Stimulated activated naive B cell treated with anti-CD40 and anti-IgM and Interleukin-4, amounts not matched to agents 10 μg/mL and 1 μg/mL and 100 μg/mL, for 72 hours (primary cell): ENCODE measurements around the gene FAM83F.

Experiments
- ATAC-seq, 2 donors: fragments of 150-1000 bp; cut with Tn5 transposase; replicated peaks; 2 replicates each; pipeline ENCODE4 v1.10.0; 2021; ENCODE audit warnings: moderate library complexity in 1 of 2
- DNase-seq: peaks from one replicate; pipeline ENCODE4 v3.0.0; 2021
- H3K27ac Mint-ChIP-seq: one replicate; pipeline ENCODE4 v1.8.0; 2022; ENCODE audit warnings: mild to moderate bottlenecking, mixed read lengths
- H3K27me3 Mint-ChIP-seq, 2 donors: one replicate each; pipeline ENCODE4 v1.8.0; 2022; ENCODE audit warnings: mixed read lengths in 2 of 2
- H3K36me3 Mint-ChIP-seq, 2 donors: one replicate each; pipeline ENCODE4 v1.8.0; 2022; ENCODE audit warnings: mixed read lengths in 2 of 2, mild to moderate bottlenecking in 1 of 2
- H3K4me1 Mint-ChIP-seq, 2 donors: one replicate each; pipeline ENCODE4 v1.8.0; 2022; ENCODE audit warnings: mixed read lengths in 2 of 2, mild to moderate bottlenecking in 1 of 2
- H3K4me3 Mint-ChIP-seq, 2 donors: one replicate each; pipeline ENCODE4 v1.8.0; 2022; ENCODE audit warnings: mild to moderate bottlenecking in 2 of 2, mixed read lengths in 2 of 2, moderate library complexity in 1 of 2
- H3K9me3 Mint-ChIP-seq, 2 donors: one replicate each; pipeline ENCODE4 v1.8.0; 2022; ENCODE audit warnings: mixed read lengths in 2 of 2, mild to moderate bottlenecking in 1 of 2

FAM83F gene

DNA sequence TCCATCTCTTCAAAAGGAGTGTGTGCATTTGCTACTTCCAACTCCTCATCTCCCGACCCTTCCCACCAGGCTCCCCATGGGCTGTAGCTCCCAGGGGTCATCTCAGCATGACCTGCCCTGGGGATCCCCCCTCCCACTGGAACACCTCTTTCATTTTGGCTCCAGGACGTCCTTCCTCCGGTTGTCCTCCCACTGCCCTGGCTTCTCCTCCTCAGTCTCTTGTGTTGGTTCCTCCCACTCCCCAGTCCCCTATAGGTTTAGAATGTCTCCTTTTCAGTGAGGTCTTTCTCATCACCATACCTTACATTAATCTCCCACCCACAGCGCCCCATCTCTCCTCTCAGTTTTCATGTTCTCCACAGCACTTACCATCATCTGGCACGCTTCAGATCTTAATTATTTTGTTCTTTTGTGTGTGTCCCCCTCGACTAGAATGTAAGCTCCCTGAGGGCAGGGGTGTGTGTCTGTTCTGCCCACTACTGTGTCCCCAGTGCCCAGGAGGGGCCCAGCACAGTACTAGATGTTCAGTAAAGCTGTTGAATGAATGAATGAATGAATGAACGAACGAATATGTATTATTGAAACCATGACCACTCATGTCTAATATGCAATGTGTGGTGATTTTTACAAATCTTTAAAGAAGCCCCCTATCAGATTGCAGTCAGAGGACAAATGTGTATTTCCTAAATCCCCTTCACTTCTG is 36.6 kb upstream of the FAM83F start:
- peaks cover 6 to 28% of the 10 kb centered on the region in 2 donors for H3K36me3 Mint-ChIP-seq
- no peak for DNase-seq
- no peak for ATAC-seq
- H3K27ac Mint-ChIP-seq = no peak overlapping the region
- peak overlapping the region; percentile 51 to 59 for H3K4me3 Mint-ChIP-seq
- H3K4me1 Mint-ChIP-seq = peaks cover 55 to 79% of the 10 kb centered on the region in 2 donors
- H3K9me3 Mint-ChIP-seq = no peaks in the 10 kb centered on the region
- H3K27me3 Mint-ChIP-seq = peaks cover 2 to 7% of the 10 kb centered on the region in 2 donors

DNA sequence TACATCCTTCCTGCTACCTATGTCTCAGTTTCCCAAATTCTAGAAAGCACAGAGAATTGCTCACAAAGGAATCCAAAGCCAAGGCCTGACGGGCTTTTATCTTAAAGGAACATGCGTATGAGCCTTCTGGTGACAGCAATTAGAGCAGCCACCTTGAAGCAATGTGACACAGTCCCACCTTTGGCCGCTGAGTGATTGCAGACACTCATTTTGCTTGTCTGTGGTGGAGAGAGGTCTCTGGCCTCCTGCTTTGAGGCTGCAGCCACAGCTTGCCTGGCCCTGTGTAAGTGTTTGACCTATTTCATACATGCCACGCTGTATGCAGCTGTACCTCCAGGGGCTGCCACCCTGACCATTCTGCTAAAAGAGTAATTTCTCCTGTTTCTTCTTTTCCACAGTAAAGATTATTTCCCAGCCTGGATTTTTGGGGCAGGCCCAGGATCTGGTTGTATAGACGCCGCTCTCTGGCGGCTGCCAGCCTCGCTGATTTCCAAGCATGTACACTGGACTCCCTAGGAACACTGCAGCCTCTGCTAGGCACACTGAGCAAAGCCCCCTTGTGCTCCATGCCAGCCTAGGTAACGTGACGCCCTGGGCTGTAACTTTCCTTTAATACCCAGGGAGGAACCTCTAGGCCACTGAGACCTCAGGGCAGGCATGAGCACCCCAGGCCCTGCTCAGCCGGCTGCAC is 35.7 kb upstream of the FAM83F start:
- DNase-seq (no peak), ATAC-seq (no peak)
- peaks cover 12 to 30% of the 10 kb centered on the region in 2 donors for H3K36me3 Mint-ChIP-seq
- peak overlapping the region; percentile 28 for H3K27ac Mint-ChIP-seq
- H3K27me3 Mint-ChIP-seq = peaks cover 0 to 7% of the 10 kb centered on the region in 2 donors
- H3K4me1 Mint-ChIP-seq = peaks cover 50 to 78% of the 10 kb centered on the region in 2 donors
- no peaks in the 10 kb centered on the region for H3K9me3 Mint-ChIP-seq
- no peak overlapping the region for H3K4me3 Mint-ChIP-seq

DNA sequence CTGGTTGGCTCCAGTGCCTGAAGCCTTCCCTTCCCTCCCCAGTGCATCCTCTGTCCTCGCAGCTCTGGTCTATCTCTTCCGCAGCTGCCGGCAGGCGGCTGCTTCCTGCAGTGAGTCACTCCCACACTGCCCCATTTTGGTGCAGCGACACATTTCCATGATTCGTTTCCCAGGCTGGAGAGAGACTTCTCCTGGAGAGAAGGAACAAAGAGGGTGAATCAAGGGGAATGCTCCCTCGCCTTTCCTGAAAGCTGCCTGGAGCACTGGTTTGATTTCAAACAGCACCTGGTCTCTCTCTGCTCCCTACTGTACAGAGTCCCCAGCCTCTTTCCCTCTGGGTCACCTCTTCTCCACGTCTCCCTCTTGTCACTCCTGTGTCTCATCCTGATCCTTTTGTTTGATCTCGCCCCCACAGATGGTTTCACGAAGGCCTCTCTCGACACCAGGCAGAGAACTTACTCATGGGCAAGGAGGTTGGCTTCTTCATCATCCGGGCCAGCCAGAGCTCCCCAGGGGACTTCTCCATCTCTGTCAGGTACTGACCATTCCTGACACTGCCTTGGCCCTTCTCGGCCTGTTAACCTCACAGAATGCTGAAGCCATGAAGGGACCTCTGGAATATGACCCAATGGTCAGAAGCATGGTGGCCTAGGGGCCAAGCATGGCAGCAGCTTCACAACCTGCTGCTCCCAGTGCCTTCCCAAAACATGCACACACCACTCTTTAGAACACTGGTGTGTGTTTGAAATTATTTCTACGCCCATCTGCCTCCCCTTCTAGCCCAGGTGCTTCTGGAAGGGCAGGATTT is 34.9 kb upstream of the FAM83F start, which contains the start of gene TMA7B:
Gene TMA7B (plus strand): TSS at position 758 of the 808 bp plus-strand sequence. CDS start 3,978 bp downstream, outside the sequence.
- H3K9me3 Mint-ChIP-seq = no peaks in the 10 kb centered on the region
- H3K27me3 Mint-ChIP-seq = peaks cover 0 to 7% of the 10 kb centered on the region in 2 donors
- H3K4me1 Mint-ChIP-seq = peaks cover 53 to 79% of the 10 kb centered on the region in 2 donors
- ATAC-seq = peak in 1 of 2 donors; percentile 20
- peak within 1 kb of the TSS; percentile 17 for H3K4me3 Mint-ChIP-seq
- DNase-seq = no peak
- peak within 1 kb of the TSS; percentile 28 for H3K27ac Mint-ChIP-seq
- peaks cover 18 to 31% of the 10 kb centered on the region in 2 donors for H3K36me3 Mint-ChIP-seq

DNA sequence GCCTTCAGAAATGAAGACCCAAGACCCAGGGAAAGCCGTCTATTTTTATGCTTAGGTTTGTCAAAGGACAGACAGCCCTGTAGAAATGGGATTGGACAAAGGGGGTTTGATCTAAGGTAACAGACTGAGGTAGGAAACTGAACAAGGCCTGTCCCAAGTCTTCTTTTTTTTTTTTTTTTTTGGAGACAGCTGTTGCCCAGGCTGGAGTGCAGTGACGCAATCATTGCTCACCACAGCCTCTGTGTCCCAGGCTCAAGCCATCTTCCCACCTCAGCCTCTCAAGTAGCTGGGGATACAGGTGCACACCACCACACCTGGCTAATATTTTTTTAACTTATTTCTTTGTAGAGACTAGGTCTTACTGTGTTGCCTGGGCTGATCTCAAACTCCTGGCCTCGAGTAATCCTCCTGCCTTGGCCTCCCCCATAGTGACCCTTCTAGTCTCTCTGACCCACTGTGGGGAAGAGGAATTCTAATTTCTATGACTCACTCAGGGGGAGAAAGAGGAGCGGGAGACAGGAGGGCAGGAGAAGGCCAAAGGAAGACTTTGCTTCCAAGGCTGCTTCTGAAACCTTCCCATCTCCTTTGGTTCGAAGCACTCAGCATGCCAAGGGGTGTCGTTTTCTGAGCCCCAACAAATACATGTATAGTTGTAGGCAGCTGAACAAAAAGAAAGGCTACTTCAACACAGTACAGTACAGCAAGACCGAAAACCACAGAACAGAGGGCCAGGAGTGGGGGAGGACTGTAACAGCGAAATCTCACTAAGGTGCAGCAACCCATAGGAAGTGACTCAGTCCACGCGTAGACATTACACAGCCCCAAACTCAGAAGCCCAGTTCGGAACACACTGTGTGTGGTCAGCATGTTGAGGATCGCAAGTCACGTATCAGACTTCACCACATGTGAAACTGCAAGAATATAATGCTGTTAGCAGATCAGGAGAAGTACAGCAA is 33.7 kb upstream of the FAM83F start:
- peaks cover 23 to 35% of the 10 kb centered on the region in 2 donors for H3K36me3 Mint-ChIP-seq
- ATAC-seq = peak; percentile 87
- H3K4me3 Mint-ChIP-seq = peak overlapping the region; percentile 17

DNA sequence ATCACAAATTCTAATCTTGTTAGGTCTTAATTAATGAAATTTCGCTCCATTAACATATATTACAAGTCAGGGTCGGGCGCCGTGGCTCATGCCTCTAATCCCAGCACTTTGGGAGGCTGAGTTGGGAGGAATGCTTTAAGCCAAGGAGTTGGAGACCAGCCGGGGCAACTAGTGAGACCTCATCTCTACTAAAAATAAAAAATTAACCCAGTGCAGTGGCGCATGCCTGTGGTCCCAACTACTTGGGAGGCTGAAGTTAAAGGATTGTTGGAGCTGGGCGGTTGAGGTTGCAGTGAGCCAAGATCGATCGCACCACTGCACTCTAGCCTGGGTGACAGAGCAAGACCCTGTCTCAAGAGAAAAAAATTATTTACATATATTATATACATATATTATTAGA is 32.7 kb upstream of the FAM83F start:
- no peak for DNase-seq
- no peak overlapping the region for H3K27ac Mint-ChIP-seq
- H3K27me3 Mint-ChIP-seq = peaks cover 0 to 7% of the 10 kb centered on the region in 2 donors
- H3K4me1 Mint-ChIP-seq = peaks cover 45 to 60% of the 10 kb centered on the region in 2 donors
- H3K4me3 Mint-ChIP-seq = no peak overlapping the region
- peaks cover 27 to 31% of the 10 kb centered on the region in 2 donors for H3K36me3 Mint-ChIP-seq
- no peak for ATAC-seq
- no peaks in the 10 kb centered on the region for H3K9me3 Mint-ChIP-seq

More for the DNA sequence above, 33.7 kb upstream of the FAM83F start:
- Mint-ChIP-seq H3K9me3 (no peaks in the 10 kb centered on the region), H3K27me3 (peaks cover 0 to 7% of the 10 kb centered on the region in 2 donors), H3K27ac (no peak overlapping the region), H3K4me1 (peaks cover 49 to 67% of the 10 kb centered on the region in 2 donors)
- peak; percentile 68 for DNase-seq

DNA sequence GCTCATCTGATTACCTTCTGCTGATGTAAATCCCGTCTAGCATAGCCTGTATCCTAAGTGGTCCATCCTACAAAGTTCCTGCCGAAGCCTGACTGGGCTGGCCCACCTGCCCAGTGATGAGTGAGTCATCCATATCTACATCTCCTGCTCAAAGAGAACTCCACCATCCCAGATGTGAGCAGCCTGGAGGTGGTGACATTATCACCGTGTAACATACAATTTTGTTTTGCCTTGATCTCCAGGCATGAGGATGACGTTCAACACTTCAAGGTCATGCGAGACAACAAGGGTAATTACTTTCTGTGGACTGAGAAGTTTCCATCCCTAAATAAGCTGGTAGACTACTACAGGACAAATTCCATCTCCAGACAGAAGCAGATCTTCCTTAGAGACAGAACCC is 29.0 kb upstream of the FAM83F start:
- Mint-ChIP-seq H3K27me3 (peaks cover 0 to 8% of the 10 kb centered on the region in 2 donors), H3K4me1 (peaks cover 11 to 24% of the 10 kb centered on the region in 2 donors), H3K36me3 (peaks cover 32 to 36% of the 10 kb centered on the region in 2 donors), H3K9me3 (no peaks in the 10 kb centered on the region), H3K27ac (no peak overlapping the region), H3K4me3 (no peak overlapping the region)
- ATAC-seq (no peak), DNase-seq (no peak)

DNA sequence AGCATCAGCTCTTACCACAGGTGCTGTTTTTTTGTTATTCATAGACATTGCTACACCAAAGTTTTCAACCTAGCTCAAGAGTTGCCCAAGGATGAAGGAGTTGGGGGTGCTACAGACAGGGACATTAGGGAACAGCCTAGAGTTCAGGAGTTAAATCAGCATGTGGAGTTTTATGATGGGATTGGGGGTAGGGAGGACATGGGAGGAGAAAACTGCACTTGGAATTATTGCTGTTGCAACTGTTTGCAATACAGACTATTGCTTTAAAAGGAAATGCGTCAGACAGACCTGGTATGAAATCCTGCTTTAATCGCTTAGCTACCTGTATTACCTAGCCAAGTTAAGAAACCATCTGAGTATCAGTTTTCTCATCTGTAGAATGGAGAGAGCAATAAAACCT is 28.3 kb upstream of the FAM83F start:
- DNase-seq (no peak), ATAC-seq (no peak)
- no peak overlapping the region for H3K27ac Mint-ChIP-seq
- H3K4me1 Mint-ChIP-seq = peaks cover 6 to 16% of the 10 kb centered on the region in 2 donors
- no peak overlapping the region for H3K4me3 Mint-ChIP-seq
- no peaks in the 10 kb centered on the region for H3K9me3 Mint-ChIP-seq
- peaks cover 32 to 36% of the 10 kb centered on the region in 2 donors for H3K36me3 Mint-ChIP-seq
- peaks cover 0 to 8% of the 10 kb centered on the region in 2 donors for H3K27me3 Mint-ChIP-seq

DNA sequence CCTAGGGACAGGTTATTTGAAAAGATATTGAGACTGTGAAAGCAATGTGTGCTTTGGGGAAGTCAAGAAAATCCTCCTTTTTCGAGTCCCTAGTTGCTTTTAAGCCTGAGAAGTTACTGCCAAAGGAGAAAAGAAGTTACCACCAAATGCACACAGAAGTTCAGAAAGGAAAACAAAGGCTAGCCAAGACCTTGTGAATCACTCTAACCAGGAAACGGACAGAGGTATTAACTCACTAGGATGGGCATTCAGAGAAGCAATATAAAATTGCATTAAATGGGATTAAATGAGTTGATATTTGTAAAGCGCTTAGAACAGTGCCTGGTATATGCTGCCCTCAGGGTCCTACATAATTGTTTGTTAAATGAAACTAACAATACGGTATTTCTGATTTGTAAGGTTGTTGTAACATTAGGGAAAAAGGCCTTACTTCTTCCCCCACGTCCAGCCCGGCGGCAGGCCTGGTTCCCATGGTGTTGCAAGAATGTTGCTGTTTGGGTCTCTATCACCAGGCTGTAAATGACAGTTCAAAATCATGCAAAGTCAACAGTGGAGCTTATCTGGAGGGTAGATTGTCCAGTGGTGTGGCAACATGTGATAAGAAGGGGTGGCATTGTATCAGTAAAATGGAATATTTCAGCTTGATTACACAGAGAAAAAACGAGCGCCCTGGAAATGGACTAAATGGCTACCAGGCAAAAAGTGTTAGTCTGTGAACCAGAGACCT is 27.5 kb upstream of the FAM83F start:
- DNase-seq = no peak
- no peaks in the 10 kb centered on the region for H3K9me3 Mint-ChIP-seq
- peaks cover 4 to 10% of the 10 kb centered on the region in 2 donors for H3K4me1 Mint-ChIP-seq
- no peak overlapping the region for H3K27ac Mint-ChIP-seq
- ATAC-seq = no peak
- no peak overlapping the region for H3K4me3 Mint-ChIP-seq
- H3K27me3 Mint-ChIP-seq = peaks cover 0 to 8% of the 10 kb centered on the region in 2 donors
- peaks cover 36 to 41% of the 10 kb centered on the region in 2 donors for H3K36me3 Mint-ChIP-seq

DNA sequence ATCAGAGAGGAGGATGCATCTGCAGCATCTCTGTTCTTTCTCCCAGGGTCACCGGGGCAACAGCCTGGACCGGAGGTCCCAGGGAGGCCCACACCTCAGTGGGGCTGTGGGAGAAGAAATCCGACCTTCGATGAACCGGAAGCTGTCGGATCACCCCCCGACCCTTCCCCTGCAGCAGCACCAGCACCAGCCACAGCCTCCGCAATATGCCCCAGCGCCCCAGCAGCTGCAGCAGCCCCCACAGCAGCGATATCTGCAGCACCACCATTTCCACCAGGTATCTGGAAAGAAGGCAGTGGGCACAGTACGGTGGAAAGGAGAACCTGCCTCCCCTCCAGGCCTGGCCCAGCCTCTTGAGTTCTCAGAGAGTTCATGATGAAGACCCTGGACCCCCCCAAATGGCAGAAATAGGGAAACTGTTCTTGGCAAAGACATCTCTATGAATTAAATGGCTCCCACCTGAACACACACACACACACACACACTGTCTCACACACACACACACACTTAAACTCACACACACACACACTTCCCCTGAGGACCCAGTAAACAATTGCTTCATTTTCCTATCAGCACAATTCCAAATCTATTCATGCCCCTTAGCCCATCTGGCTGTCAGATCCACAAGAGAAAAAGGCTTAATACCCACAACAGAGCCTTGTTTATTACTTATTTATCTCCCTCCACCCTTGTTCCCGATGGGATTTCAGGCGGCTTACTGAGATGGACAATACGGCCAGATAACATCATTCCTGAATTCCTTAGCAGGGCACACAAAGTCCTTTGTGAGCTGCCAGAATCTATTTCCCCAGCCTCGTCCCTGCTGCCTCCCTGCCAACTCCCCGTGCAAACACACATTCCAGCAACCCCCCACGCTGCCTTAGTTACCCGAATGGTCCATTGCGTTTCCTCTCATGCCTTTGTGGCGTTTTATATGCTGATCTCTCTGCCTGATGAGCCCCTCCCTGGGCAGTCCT is 26.5 kb upstream of the FAM83F start:
- ATAC-seq (no peak), DNase-seq (no peak)
- Mint-ChIP-seq H3K27me3 (peaks cover 0 to 8% of the 10 kb centered on the region in 2 donors), H3K9me3 (no peaks in the 10 kb centered on the region), H3K4me3 (no peak overlapping the region), H3K27ac (no peak overlapping the region), H3K36me3 (peaks cover 34 to 41% of the 10 kb centered on the region in 2 donors), H3K4me1 (peaks cover 4 to 10% of the 10 kb centered on the region in 2 donors)

DNA sequence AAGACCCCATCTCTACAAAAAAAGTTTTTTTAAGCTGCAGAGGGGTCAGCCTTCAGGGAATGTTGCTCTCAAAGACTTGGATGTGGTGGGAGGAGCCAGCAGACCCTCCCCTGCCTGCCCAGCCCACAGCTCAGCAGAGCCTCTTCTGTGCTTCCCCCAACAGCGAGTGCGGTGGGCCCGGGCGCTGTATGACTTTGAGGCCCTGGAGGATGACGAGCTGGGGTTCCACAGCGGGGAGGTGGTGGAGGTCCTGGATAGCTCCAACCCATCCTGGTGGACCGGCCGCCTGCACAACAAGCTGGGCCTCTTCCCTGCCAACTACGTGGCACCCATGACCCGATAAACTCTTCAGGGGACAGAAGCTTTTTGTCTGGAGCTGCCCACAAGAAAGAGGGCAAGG is 24.0 kb upstream of the FAM83F start:
- Mint-ChIP-seq H3K9me3 (peaks cover 0 to 1% of the 10 kb centered on the region in 2 donors), H3K27ac (no peak overlapping the region), H3K36me3 (peaks cover 26 to 27% of the 10 kb centered on the region in 2 donors), H3K27me3 (peaks cover 0 to 8% of the 10 kb centered on the region in 2 donors), H3K4me3 (no peak overlapping the region), H3K4me1 (no peaks in the 10 kb centered on the region)
- DNase-seq = no peak
- no peak for ATAC-seq

DNA sequence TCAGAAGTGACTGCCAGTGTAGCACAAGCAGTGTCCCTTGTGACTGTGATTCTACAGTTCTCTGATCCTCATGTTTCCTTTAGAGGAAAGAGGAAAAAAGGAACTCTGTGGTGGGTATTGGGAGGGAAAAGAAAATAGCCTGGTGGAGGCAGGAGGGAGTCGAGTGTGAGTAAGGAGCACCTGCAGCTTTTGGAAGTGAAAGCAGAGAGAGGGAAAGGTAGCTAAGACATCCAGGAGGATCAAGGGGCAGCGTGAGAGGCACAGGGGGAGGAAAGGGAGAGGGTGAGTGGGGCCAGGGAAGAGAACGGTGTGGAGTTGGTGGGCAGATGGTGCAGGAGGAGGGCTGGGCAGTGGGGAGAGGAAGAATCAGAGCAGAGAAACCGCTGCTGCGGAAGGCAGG is 22.1 kb upstream of the FAM83F start:
- no peak for ATAC-seq
- Mint-ChIP-seq H3K4me1 (no peaks in the 10 kb centered on the region), H3K36me3 (peaks cover 21 to 24% of the 10 kb centered on the region in 2 donors), H3K9me3 (peaks cover 0 to 1% of the 10 kb centered on the region in 2 donors), H3K27ac (no peak overlapping the region), H3K27me3 (peaks cover 0 to 8% of the 10 kb centered on the region in 2 donors), H3K4me3 (no peak overlapping the region)
- DNase-seq = no peak

DNA sequence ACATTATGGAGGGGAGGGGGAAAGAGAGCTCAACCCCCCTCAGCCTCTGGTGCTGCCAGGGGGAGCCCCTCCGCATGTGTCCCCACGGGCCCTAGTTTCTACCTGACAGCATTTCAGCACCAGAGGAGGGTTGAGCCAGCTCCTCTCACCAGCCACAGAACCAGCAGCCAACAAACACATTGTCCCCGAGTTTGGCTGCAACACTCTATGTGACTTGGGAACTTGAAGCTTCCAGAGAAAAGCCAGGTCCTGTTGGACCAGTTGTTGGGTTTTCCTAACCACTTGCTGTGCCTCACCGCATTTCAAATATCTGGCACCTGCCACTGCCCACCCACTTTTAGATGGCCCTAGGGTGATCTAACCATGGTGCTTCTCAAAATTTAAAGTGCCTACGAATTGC is 21.1 kb upstream of the FAM83F start:
- H3K36me3 Mint-ChIP-seq = peaks cover 19 to 21% of the 10 kb centered on the region in 2 donors
- H3K4me3 Mint-ChIP-seq = no peak overlapping the region
- DNase-seq (no peak), ATAC-seq (no peak)
- peaks cover 0 to 6% of the 10 kb centered on the region in 2 donors for H3K27me3 Mint-ChIP-seq
- H3K4me1 Mint-ChIP-seq = no peaks in the 10 kb centered on the region
- H3K27ac Mint-ChIP-seq = no peak overlapping the region
- H3K9me3 Mint-ChIP-seq = peaks cover 0 to 1% of the 10 kb centered on the region in 2 donors
